ENCODE results near the gene C12orf57. TPM values are rescaled to one million over a fixed set of nuclear protein-coding genes. Genes with fewer than 3 reads are reported as not detected.

Gene C12orf57
- total and polyA plus RNA-seq, 2 of the 13 experiments (the other 11 are each of a cell fraction or from before 2014, with no cell fraction given), result 84.0 to 287 TPM

DNA sequence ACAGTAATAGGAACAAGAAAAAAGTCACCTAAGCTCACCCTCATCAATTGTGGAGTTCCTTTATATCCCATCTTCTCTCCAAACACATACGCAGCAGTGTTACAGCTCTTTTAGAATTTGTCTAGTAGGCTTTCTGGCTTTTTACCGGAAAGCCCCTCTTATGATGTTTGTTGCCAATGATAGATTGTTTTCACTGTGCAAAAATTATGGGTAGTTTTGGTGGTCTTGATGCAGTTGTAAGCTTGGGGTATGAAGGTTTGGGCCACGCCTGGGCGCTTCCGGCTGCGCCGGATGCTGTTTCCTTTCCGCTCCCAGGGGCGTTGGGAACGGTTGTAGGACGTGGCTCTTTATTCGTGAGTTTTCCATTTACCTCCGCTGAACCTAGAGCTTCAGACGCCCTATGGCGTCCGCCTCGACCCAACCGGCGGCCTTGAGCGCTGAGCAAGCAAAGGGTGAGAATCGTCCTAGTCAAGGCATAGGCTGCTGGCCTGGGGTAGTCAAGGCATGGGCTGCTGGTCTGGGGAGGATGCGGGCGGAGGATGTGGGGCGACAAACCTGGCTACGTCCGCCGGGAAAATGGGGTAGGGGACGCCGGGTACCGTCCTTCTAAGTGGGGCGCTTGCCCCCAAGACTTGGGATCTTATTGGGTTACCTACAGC, at the start of gene C12orf57, which contains the start of gene RNU7-1 (continued):
- TF ChIP-seq KIAA2018 (CRISPR knock-in tag; IDR thresholded peaks at IDR 0.05; ENCODE audit: borderline replicate concordance), result no peak
- no peak for TF ChIP-seq MLLT10 (CRISPR knock-in tag; IDR thresholded peaks at IDR 0.05)
- peak; percentile 98 for TF ChIP-seq GATA4 (IDR thresholded peaks at IDR 0.05; ENCODE audit: borderline replicate concordance, low read depth)
- TF ChIP-seq SNAPC5 (CRISPR knock-in tag; IDR thresholded peaks at IDR 0.05; ENCODE audit: borderline replicate concordance), result peak; percentile 100
- peak; percentile 71; the same call in 1 of the 2 replicates for TF ChIP-seq ZNF354B (CRISPR knock-in tag; IDR thresholded peaks at IDR 0.05)
- peak; percentile 81; the same call in 1 of the 2 replicates for TF ChIP-seq ZNF543 (CRISPR knock-in tag; IDR thresholded peaks at IDR 0.05)
- TF ChIP-seq ELF1 (CRISPR knock-in tag; IDR thresholded peaks at IDR 0.05), result peak; percentile 70
- no peak; the same call in 1 of the 2 replicates for TF ChIP-seq ELF4 (CRISPR knock-in tag; IDR thresholded peaks at IDR 0.05; ENCODE audit: borderline replicate concordance)
- peak; percentile 60; the same call in 1 of the 2 replicates for TF ChIP-seq NONO (IDR thresholded peaks at IDR 0.05)
- peak; percentile 98 for TF ChIP-seq NONO (CRISPR knock-in tag; conservative IDR thresholded peaks at IDR 0.05)
- no peak for TF ChIP-seq ZNF549 (CRISPR knock-in tag; IDR thresholded peaks at IDR 0.05)
- TF ChIP-seq TOPORS (CRISPR knock-in tag; IDR thresholded peaks at IDR 0.05), result no peak
- no peak for TF ChIP-seq RAD51 (IDR thresholded peaks at IDR 0.05; ENCODE audit: borderline replicate concordance)
- no peak for TF ChIP-seq ZNF468 (CRISPR knock-in tag; IDR thresholded peaks at IDR 0.05)
- TF ChIP-seq KDM1A (CRISPR knock-in tag; IDR thresholded peaks at IDR 0.05), result no peak
- TF ChIP-seq ZNF121 (CRISPR knock-in tag; IDR thresholded peaks at IDR 0.05), result no peak
- TF ChIP-seq HHEX (CRISPR knock-in tag; IDR thresholded peaks at IDR 0.05), result no peak; the same call in 1 of the 2 replicates
- no peak for TF ChIP-seq ATAD3A (CRISPR knock-in tag; IDR thresholded peaks at IDR 0.05)
- no peak for TF ChIP-seq ZNF737 (CRISPR knock-in tag; IDR thresholded peaks at IDR 0.05; ENCODE audit: borderline replicate concordance)
- no peak for TF ChIP-seq XRCC5 (optimal IDR thresholded peaks at IDR 0.05; ENCODE audit: low read length)
- TF ChIP-seq ZSCAN31 (CRISPR knock-in tag; IDR thresholded peaks at IDR 0.05; ENCODE audit: low read depth), result peak; percentile 36; the same call in 1 of the 2 replicates
- TF ChIP-seq, protein P1, sequence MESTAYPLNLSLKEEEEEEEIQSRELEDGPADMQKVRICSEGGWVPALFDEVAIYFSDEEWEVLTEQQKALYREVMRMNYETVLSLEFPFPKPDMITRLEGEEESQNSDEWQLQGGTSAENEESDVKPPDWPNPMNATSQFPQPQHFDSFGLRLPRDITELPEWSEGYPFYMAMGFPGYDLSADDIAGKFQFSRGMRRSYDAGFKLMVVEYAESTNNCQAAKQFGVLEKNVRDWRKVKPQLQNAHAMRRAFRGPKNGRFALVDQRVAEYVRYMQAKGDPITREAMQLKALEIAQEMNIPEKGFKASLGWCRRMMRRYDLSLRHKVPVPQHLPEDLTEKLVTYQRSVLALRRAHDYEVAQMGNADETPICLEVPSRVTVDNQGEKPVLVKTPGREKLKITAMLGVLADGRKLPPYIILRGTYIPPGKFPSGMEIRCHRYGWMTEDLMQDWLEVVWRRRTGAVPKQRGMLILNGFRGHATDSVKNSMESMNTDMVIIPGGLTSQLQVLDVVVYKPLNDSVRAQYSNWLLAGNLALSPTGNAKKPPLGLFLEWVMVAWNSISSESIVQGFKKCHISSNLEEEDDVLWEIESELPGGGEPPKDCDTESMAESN (CRISPR knock-in tag; conservative IDR thresholded peaks at IDR 0.05), result peak; percentile 79
- TF ChIP-seq POLR2A (IDR thresholded peaks at IDR 0.05; ENCODE audit: insufficient read depth in 1 of 2, low read depth in 2 of 2, low read length in 2 of 2), result peak in 1 of 2 experiments; percentile 100; a peak in 2 of 4 replicates
